ENCODE results near the gene SCN11A. TPM values are rescaled to one million over a fixed set of nuclear protein-coding genes. Genes with fewer than 3 reads are reported as not detected.
A peak's percentile ranks its signal among the peaks of the same experiment; 100 is the strongest.

SCN11A gene
- polyA plus RNA-seq, 2 of the 4 experiments (the other 2 are of a cell fraction), result 0.01 TPM; not detected in 1

DNA sequence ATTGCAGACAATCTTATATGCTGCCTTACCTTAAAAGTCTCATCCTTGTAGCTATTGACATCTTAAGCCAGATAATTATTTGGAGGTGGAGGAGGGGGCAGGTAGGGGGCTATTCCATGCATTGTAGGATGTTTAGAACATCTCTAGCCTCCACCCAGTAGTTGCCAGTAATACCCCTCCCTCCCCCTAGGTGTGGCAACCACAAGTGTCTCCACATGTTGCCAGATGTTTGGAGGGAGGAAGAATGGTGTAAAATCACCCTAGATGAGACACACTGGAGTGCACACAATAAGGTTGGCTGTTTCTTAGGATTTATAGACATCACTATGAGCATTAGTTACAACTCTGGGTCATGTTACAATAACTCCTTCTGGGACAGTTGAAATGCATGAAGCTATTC lies 28.3 kb upstream of the SCN11A start:
- DNase-seq (ENCODE audit: low read depth in 1 of 2, low spot score in 1 of 2), result no peak
- Histone ChIP-seq H3K4me2 (no peak overlapping the region), H3K9me3 (no peaks in the 10 kb centered on the region), H3K4me3 (no peak overlapping the region), H3K4me1 (no peaks in the 10 kb centered on the region), H3K27ac (no peak overlapping the region)
- ChIA-PET POLR2A (no interaction called here), CTCF (interaction anchor here (1.3 to 2.9 kb wide), 5 partner anchors 11 to 212 kb away, joined by 3 to 22 read pairs (median 7); no protein-coding TSS in a partner anchor)
- no peak for FAIRE-seq
- no peak for ATAC-seq
- no peak for TF ChIP-seq CBX2 (IDR thresholded peaks at IDR 0.05; ENCODE audit: borderline replicate concordance, low read depth)
- TF ChIP-seq MYC (IDR thresholded peaks at IDR 0.05; ENCODE audit: borderline replicate concordance, low read length), result no peak
- TF ChIP-seq HOXB13 (CRISPR knock-in tag; IDR thresholded peaks at IDR 0.05; ENCODE audit: low read depth), result no peak
- no peak for TF ChIP-seq PBX3 (IDR thresholded peaks at IDR 0.05)
- TF ChIP-seq, protein P1, sequence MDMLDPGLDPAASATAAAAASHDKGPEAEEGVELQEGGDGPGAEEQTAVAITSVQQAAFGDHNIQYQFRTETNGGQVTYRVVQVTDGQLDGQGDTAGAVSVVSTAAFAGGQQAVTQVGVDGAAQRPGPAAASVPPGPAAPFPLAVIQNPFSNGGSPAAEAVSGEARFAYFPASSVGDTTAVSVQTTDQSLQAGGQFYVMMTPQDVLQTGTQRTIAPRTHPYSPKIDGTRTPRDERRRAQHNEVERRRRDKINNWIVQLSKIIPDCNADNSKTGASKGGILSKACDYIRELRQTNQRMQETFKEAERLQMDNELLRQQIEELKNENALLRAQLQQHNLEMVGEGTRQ (IDR thresholded peaks at IDR 0.05), result no peak
- TF ChIP-seq EHF (CRISPR knock-in tag; IDR thresholded peaks at IDR 0.05), result no peak
- no peak for TF ChIP-seq MAX (IDR thresholded peaks at IDR 0.05)
- TF ChIP-seq EHMT2 (IDR thresholded peaks at IDR 0.05; ENCODE audit: low read depth), result no peak

DNA sequence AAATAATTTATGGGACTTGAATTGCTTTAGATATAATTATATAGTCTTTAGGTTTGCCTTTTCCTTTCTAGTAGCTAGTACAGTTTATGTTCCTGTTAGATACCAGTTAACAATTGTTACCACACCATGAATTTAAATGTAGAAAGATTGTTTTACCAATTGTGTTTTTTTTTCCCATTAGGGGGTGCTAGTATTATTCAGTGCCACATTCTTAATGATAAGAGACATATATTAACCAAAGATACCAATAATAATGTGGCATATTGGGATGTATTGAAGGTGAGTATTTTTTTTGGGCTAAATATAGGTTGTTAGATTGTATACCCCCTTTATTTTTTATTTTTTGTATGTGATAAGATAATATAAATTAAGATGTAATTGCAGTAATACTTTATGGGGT lies 27.8 kb upstream of the SCN11A start:
- H3K4me2 ChIP-seq, result no peak overlapping the region
- DNase-seq (ENCODE audit: low read depth in 1 of 2, low spot score in 1 of 2), result no peak
- ChIA-PET POLR2A (no interaction called here), CTCF (interaction anchor here (1.0 to 2.9 kb wide), 5 partner anchors 11 to 213 kb away, joined by 3 to 22 read pairs (median 7); no protein-coding TSS in a partner anchor)
- FAIRE-seq, result no peak
- no peaks in the 10 kb centered on the region for H3K9me3 ChIP-seq
- ATAC-seq, result no peak
- H3K4me3 ChIP-seq, result no peak overlapping the region
- TF ChIP-seq, protein P2, sequence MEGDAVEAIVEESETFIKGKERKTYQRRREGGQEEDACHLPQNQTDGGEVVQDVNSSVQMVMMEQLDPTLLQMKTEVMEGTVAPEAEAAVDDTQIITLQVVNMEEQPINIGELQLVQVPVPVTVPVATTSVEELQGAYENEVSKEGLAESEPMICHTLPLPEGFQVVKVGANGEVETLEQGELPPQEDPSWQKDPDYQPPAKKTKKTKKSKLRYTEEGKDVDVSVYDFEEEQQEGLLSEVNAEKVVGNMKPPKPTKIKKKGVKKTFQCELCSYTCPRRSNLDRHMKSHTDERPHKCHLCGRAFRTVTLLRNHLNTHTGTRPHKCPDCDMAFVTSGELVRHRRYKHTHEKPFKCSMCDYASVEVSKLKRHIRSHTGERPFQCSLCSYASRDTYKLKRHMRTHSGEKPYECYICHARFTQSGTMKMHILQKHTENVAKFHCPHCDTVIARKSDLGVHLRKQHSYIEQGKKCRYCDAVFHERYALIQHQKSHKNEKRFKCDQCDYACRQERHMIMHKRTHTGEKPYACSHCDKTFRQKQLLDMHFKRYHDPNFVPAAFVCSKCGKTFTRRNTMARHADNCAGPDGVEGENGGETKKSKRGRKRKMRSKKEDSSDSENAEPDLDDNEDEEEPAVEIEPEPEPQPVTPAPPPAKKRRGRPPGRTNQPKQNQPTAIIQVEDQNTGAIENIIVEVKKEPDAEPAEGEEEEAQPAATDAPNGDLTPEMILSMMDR (IDR thresholded peaks at IDR 0.05), result peak; percentile 12; the same call in 1 of the 3 replicates
- TF ChIP-seq SREBF2 (IDR thresholded peaks at IDR 0.05) (no peak), FOSB (CRISPR knock-in tag; IDR thresholded peaks at IDR 0.05) (no peak), RAD21 (conservative IDR thresholded peaks at IDR 0.05 in 1 of 2, IDR thresholded peaks at IDR 0.05 in 1 of 2) (peak in 1 of 2 experiments; percentile 20; a peak in 1 of 5 replicates), EP300 (IDR thresholded peaks at IDR 0.05) (no peak), RCOR1 (IDR thresholded peaks at IDR 0.05; ENCODE audit: low read depth, low read length) (no peak), NPAS2 (CRISPR knock-in tag; IDR thresholded peaks at IDR 0.05; ENCODE audit: borderline replicate concordance) (no peak), RNF2 (IDR thresholded peaks at IDR 0.05; ENCODE audit: borderline replicate concordance, low read depth) (no peak)
- TF ChIP-seq, protein P3, sequence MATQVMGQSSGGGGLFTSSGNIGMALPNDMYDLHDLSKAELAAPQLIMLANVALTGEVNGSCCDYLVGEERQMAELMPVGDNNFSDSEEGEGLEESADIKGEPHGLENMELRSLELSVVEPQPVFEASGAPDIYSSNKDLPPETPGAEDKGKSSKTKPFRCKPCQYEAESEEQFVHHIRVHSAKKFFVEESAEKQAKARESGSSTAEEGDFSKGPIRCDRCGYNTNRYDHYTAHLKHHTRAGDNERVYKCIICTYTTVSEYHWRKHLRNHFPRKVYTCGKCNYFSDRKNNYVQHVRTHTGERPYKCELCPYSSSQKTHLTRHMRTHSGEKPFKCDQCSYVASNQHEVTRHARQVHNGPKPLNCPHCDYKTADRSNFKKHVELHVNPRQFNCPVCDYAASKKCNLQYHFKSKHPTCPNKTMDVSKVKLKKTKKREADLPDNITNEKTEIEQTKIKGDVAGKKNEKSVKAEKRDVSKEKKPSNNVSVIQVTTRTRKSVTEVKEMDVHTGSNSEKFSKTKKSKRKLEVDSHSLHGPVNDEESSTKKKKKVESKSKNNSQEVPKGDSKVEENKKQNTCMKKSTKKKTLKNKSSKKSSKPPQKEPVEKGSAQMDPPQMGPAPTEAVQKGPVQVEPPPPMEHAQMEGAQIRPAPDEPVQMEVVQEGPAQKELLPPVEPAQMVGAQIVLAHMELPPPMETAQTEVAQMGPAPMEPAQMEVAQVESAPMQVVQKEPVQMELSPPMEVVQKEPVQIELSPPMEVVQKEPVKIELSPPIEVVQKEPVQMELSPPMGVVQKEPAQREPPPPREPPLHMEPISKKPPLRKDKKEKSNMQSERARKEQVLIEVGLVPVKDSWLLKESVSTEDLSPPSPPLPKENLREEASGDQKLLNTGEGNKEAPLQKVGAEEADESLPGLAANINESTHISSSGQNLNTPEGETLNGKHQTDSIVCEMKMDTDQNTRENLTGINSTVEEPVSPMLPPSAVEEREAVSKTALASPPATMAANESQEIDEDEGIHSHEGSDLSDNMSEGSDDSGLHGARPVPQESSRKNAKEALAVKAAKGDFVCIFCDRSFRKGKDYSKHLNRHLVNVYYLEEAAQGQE (IDR thresholded peaks at IDR 0.05), result no peak
- no peak overlapping the region for H3K27ac ChIP-seq
- H3K4me1 ChIP-seq, result no peaks in the 10 kb centered on the region

All from A549 (cell line).